HCT116 (cell line): ENCODE measurements around the gene LRRC74B. TPM values are rescaled to one million over a fixed set of nuclear protein-coding genes. Genes with fewer than 3 reads are reported as not detected.

ENCODE experiments used
- ATAC-seq: fragments of 200-7000 bp; cut with Tn5 transposase; 2 replicates; pipeline ENCODE4 v1.9.1; 2020; ENCODE audit warnings: mild to moderate bottlenecking, moderate library complexity
- BruUV-seq: library from RNA; stranded (reverse); fragments of 400-500 nt; replicated peaks from 2 replicates; lab custom pipeline; 2021; lab: Mats Ljungman, UMichigan
- CTCF ChIA-PET: fragments of 300-600 bp; sonication (Branson Sonifier 250); formaldehyde crosslinking; loops from one replicate; lab custom pipeline; 2021; ENCODE audit warnings: antibody characterized with exemption; lab: Charles Lee
- POLR2A ChIA-PET: fragments of 300-600, 350-600 bp; sonication (Branson Sonifier 250); formaldehyde crosslinking; loops from one replicate; lab custom pipeline; 2021; ENCODE audit warnings: antibody characterized with exemption; lab: Charles Lee
- RAD21 ChIA-PET, 2 experiments: fragments of 300-600 bp; sonication (Branson Sonifier 250); formaldehyde crosslinking; loops; one replicate each; lab custom pipeline; 2023; ENCODE audit warnings: low total read pairs in 2 of 2; ENCODE audit not compliant: uncharacterized antibody in 2 of 2, unreplicated experiment in 2 of 2, low non-redundant PET in 1 of 2; lab: Charles Lee
- DNase-seq: peaks from one replicate; pipeline ENCODE4 v3.0.0-alpha.2; 2010; ENCODE audit warnings: low read depth, low spot score
- H2AFZ ChIP-seq: fragments of 200-600 bp; shearing (Covaris generic), sonication (generic); 2 replicates; pipeline ENCODE4 v1.6.1; 2017; ENCODE audit warnings: low read depth, mixed run types, mixed read lengths, antibody characterized with exemption, low read length; ENCODE audit not compliant: poor library complexity, severe bottlenecking
- H3K27ac ChIP-seq: 2 replicates; pipeline ENCODE4 v1.5.1; 2012; ENCODE audit warnings: low read depth, low read length
- H3K27me3 ChIP-seq: fragments of 200-600 bp; sonication (generic); 2 replicates; pipeline ENCODE4 v1.6.1; 2016; ENCODE audit warnings: mixed run types, low read length, mixed read lengths; ENCODE audit not compliant: insufficient read depth
- H3K36me3 ChIP-seq, 2 experiments: fragments of 200-500 bp in 1 of 2; fragments of 200-600 bp in 1 of 2; sonication (Bioruptor generic) in 1 of 2; sonication (generic) in 1 of 2; 2 replicates each; pipeline versions ENCODE4 v1.5.1 to v1.6.1; 2014 to 2016; ENCODE audit warnings: low read length in 2 of 2, inconsistent platforms in 1 of 2, mixed read lengths in 1 of 2, mixed run types in 1 of 2; ENCODE audit not compliant: insufficient read depth in 2 of 2, control insufficient read depth in 1 of 2
- H3K4me1 ChIP-seq, 2 experiments: fragments of 200-600 bp in 1 of 2; sonication (generic) in 1 of 2; 2 replicates each; pipeline versions ENCODE4 v1.5.1 to v1.6.1; 2012 to 2017; ENCODE audit warnings: low read length in 2 of 2, inconsistent platforms in 1 of 2, mild to moderate bottlenecking in 1 of 2, mixed read lengths in 1 of 2, mixed run types in 1 of 2, moderate library complexity in 1 of 2; ENCODE audit not compliant: insufficient read depth in 2 of 2, control insufficient read depth in 1 of 2
- H3K4me2 ChIP-seq: fragments of 200-600 bp; sonication (generic); 2 replicates; pipeline ENCODE4 v1.6.1; 2017; ENCODE audit warnings: mixed run types, low read length, mixed read lengths
- H3K4me3 ChIP-seq, 2 experiments: fragments of 200-600 bp in 1 of 2; sonication (generic) in 1 of 2; replicated peaks in 1 of 2; 2 replicates each; pipeline ENCODE4 v1.5.1; 2011 to 2016; ENCODE audit warnings: low read length in 2 of 2, control low read depth in 1 of 2, low read depth in 1 of 2, mild to moderate bottlenecking in 1 of 2, mixed read lengths in 1 of 2, mixed run types in 1 of 2
- H3K79me2 ChIP-seq: fragments of 200-600 bp; sonication (generic); 2 replicates; pipeline ENCODE4 v1.6.1; 2017; ENCODE audit warnings: mild to moderate bottlenecking, mixed run types, low read length, moderate library complexity, mixed read lengths; ENCODE audit not compliant: insufficient read depth
- H3K9ac ChIP-seq: fragments of 200-600 bp; sonication (generic); 2 replicates; pipeline ENCODE4 v1.6.1; 2016; ENCODE audit warnings: low read length, mixed read lengths
- H3K9me2 ChIP-seq: fragments of 200-600 bp; sonication (generic), shearing (Covaris generic); 2 replicates; pipeline ENCODE4 v1.6.1; 2017; ENCODE audit warnings: mixed run types, mild to moderate bottlenecking, moderate library complexity; ENCODE audit not compliant: insufficient read depth
- H3K9me3 ChIP-seq, 2 experiments: fragments of 200-500 bp in 1 of 2; fragments of 200-600 bp in 1 of 2; sonication (Bioruptor generic) in 1 of 2; sonication (generic) in 1 of 2; 2 replicates each; pipeline ENCODE4 v1.6.1; 2014 to 2017; ENCODE audit warnings: low read length in 2 of 2, mixed read lengths in 2 of 2, inconsistent platforms in 1 of 2, low read depth in 1 of 2, mild to moderate bottlenecking in 1 of 2, mixed run types in 1 of 2, moderate library complexity in 1 of 2; ENCODE audit not compliant: control insufficient read depth in 1 of 2, insufficient read depth in 1 of 2
- H4K20me1 ChIP-seq: fragments of 200-600 bp; sonication (generic), shearing (Covaris generic); 2 replicates; pipeline ENCODE4 v1.6.1; 2017; ENCODE audit warnings: mixed run types, mild to moderate bottlenecking, moderate library complexity; ENCODE audit not compliant: insufficient read depth
- EGR1 ChIP-seq: IDR thresholded peaks from 2 replicates; pipeline ENCODE4 v1.6.1; 2012; ENCODE audit warnings: low read depth
- EZH2 ChIP-seq: fragments of 200-600 bp; sonication (generic); IDR thresholded peaks from 2 replicates; pipeline ENCODE4 v1.6.1; 2017; ENCODE audit warnings: antibody characterized with exemption, mixed run types
- SRF ChIP-seq: IDR thresholded peaks from 2 replicates; pipeline ENCODE4 v1.6.1; 2012; ENCODE audit warnings: low read depth
- YY1 ChIP-seq: IDR thresholded peaks from 2 replicates; pipeline ENCODE4 v1.6.1; 2011; ENCODE audit warnings: low read length, low read depth, moderate library complexity, mild to moderate bottlenecking; ENCODE audit not compliant: insufficient replicate concordance; ENCODE audit errors: extremely low read depth
- intact Hi-C: fragments of 100-400 bp; cut with micrococcal nuclease; formaldehyde crosslinking; loops from 2 replicates; pipeline ENCODE4 v1.10.0; 2022
- total RNA-seq: library from RNA; stranded (reverse); gene quantifications from one replicate; pipeline ENCODE4 v1.2.1, GENCODE V29; 2021; ENCODE audit not compliant: unreplicated experiment

LRRC74B gene
- total RNA-seq, 1 experiment from 2014 or later = not detected

DNA sequence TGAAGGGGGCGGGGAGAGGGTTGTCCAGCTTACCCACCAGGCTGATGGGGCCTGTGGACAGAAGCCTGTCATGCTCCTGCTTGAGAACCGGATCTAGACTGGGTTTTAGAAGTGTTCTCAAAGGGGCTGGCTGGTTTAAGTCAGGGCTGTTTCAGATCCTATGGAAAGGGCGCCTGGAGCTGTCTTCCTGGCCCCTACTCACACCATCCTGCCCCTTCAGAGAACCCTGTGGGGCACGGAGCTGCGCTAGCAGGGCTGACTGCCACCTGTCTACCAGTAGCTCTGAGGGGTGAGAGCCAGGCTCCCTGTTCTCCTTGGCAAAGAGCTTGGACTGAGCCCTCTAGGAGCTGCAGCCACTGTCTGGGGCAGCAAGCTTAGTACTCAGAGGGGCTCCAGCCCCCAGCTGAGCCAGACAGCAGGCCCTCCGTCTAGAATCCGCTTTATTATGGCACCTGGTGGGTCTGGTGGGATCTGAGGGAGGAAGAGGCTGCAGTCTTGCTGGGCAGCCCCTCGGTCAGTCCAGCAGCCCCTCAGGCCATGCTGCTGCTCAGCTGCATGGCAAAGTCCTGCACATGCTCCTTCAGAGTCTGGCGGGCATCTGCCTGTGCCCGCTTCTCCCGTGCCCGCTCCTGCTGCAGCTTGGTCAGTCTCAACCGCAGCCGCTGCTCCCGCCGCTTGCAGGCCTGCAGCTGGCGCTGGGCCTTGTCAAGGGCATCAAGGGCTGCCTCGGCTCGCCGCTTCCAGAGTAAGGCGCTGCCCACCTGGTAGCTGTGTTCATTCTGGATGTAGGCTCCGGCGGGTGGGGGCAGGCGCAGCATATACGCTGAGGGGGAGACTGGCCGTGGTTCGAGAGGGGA is 46.2 kb upstream of the LRRC74B start:
- Histone ChIP-seq H3K9ac (0 out of 2 replicates have a peak overlapping the region, but pooled peaks have one; percentile 95), H3K4me3 (no peak overlapping the region), H3K4me2 (peak overlapping the region; percentile 86; the same call in 1 of the 2 replicates), H3K27me3 (no peaks in the 10 kb centered on the region), H3K36me3 (peaks cover 3 to 11% of the 10 kb centered on the region in 2 experiments; a peak in 3 of 4 replicates), H2AFZ (no peak overlapping the region), H3K9me3 (no peaks in the 10 kb centered on the region), H3K79me2 (peaks cover 38% of the 10 kb centered on the region), H3K9me2 (no peaks in the 10 kb centered on the region), H3K27ac (peak overlapping the region; percentile 97; the same call in 1 of the 2 replicates), H4K20me1 (no peaks in the 10 kb centered on the region), H3K4me1 (peaks cover 17 to 28% of the 10 kb centered on the region in 2 experiments)
- DNase-seq (no peak), ATAC-seq (no peak)
- no peak for TF ChIP-seq SRF
- BruUV-seq = no TSS peak
- CTCF ChIA-PET = interaction anchor here (0.5 to 1.4 kb wide), 2 partner anchors 114 to 494 kb away, joined by 3 read pairs; no protein-coding TSS in a partner anchor
- POLR2A ChIA-PET = interaction anchor here (0.7 kb wide), 1 partner anchor 103 kb away, joined by 4 read pairs; no protein-coding TSS in a partner anchor
- RAD21 ChIA-PET = interaction anchor here in 1 of 2 experiments (0.6 kb wide), 1 partner anchor 13 kb away, joined by 3 read pairs; no protein-coding TSS in a partner anchor
- intact Hi-C loops = no loop called here

DNA sequence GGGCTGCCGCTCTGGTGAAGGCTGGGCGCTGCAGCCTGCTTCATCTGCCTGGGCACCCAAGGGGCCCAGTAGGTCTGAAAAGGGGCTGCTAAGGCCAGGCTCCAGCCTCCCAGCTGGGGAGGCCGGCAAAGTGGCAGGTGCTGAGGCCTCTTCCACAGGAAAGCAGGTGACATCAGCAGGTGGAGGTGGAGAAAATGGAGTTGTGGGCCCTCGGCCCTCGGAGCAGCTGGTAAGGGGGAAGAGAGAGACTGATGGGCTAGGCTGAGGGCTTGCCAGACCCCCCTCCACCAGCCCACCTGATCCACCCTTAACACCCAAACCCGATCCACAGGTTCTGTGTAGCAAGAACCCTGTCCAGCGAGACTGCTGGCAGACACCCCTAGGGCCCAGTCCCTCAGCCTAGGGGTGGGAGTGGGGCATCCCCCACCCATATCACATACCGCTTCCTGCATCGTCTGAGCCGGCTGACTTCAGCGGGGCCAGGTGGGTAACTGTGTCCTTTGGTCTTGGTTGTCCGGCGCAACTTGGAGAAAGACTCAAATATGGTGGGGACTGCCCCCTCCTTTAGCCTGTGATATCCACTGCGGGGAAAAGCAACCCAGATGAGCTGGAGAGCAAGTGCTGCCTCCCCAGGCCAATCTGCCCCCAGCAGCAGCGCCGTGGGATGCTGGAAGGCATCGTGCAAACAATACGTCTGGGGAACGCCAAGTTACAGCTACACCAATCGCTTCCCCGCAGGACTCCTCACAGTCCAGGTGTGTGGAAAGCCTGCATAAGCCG is 45.3 kb upstream of the LRRC74B start:
- Histone ChIP-seq H3K9me3 (no peaks in the 10 kb centered on the region), H3K9me2 (no peaks in the 10 kb centered on the region), H3K79me2 (peaks cover 38% of the 10 kb centered on the region), H3K27me3 (no peaks in the 10 kb centered on the region), H3K4me3 (peak overlapping the region; percentile 81 to 87), H3K36me3 (peaks cover 3 to 11% of the 10 kb centered on the region in 2 experiments; a peak in 3 of 4 replicates), H2AFZ (no peak overlapping the region), H4K20me1 (no peaks in the 10 kb centered on the region), H3K9ac (peak overlapping the region; percentile 95), H3K27ac (peak overlapping the region; percentile 97), H3K4me2 (peak overlapping the region; percentile 86), H3K4me1 (peaks cover 17 to 28% of the 10 kb centered on the region in 2 experiments)
- DNase-seq (no peak), ATAC-seq (no peak)
- no TSS peak for BruUV-seq
- intact Hi-C loops = no loop called here
- ChIA-PET POLR2A (no interaction called here), RAD21 (interaction anchor here in 1 of 2 experiments (0.6 kb wide), 1 partner anchor 13 kb away, joined by 3 read pairs; no protein-coding TSS in a partner anchor), CTCF (interaction anchor here (1.2 kb wide), 1 partner anchor 115 kb away, joined by 3 read pairs; no protein-coding TSS in a partner anchor)
- TF ChIP-seq EZH2 (no peak), YY1 (no peak), EGR1 (no peak)
